ENCODE measurements around the gene COG5.

GRCh38 chr7:107224374-107225223, 339.1 kb downstream of the COG5 start:
- TF ChIP-seq USF2 (IDR thresholded peaks at IDR 0.05; ENCODE audit: low read depth, low read length), result no peak
- TF ChIP-seq CTCF (conservative IDR thresholded peaks at IDR 0.05; ENCODE audit: low read depth, low read length), result no peak
- no peak for TF ChIP-seq NFE2L2 (IDR thresholded peaks at IDR 0.05; ENCODE audit: low read depth, low read length)
- TF ChIP-seq POLR2A (IDR thresholded peaks at IDR 0.05; ENCODE audit: low read depth, low read length), result no peak
- no peak for TF ChIP-seq RAD21 (IDR thresholded peaks at IDR 0.05; ENCODE audit: low read length)
- no peak for TF ChIP-seq CHD1 (IDR thresholded peaks at IDR 0.05; ENCODE audit: low read depth, low read length)
- TF ChIP-seq FOS (IDR thresholded peaks at IDR 0.05; ENCODE audit: low read depth, low read length), result no peak
- no peak for TF ChIP-seq ELK1 (IDR thresholded peaks at IDR 0.05; ENCODE audit: borderline replicate concordance, low read depth, low read length)
- no peak for TF ChIP-seq SMC3 (IDR thresholded peaks at IDR 0.05; ENCODE audit: low read depth, low read length)
- TF ChIP-seq BHLHE40 (IDR thresholded peaks at IDR 0.05; ENCODE audit: low read depth, low read length), result no peak
- no peak for TF ChIP-seq CEBPB (IDR thresholded peaks at IDR 0.05; ENCODE audit: low read depth, low read length)
- no peak for TF ChIP-seq MAZ (IDR thresholded peaks at IDR 0.05; ENCODE audit: borderline replicate concordance, low read depth, low read length)
- TF ChIP-seq MAFK (IDR thresholded peaks at IDR 0.05; ENCODE audit: low read depth, low read length), result no peak

All from IMR-90 (cell line).